HG02943 (cell line): ENCODE measurements around the gene LCE3A.
"Not testable (repeated sequence)": the region's sequence is repeated elsewhere in the genome, so short reads cannot be mapped to it uniquely, and the experiment has no call there.

Source experiments
- ATAC-seq: cut with Tn5 transposase; IDR thresholded peaks from one replicate; pipeline ENCODE4 v1.9.1; 2021; ENCODE audit warnings: mild to moderate bottlenecking, low read depth, moderate library complexity; ENCODE audit not compliant: unreplicated experiment

LCE3A gene, protein sequence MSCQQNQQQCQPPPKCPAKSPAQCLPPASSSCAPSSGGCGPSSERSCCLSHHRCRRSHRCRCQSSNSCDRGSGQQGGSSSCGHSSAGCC

GRCh38 chr1:152622803-152623202, at the start of gene LCE3A:
Gene LCE3A, minus strand, starts transcription at chr1:152623103. Its CDS starts 0 bp downstream, at chr1:152623103.
- ATAC-seq: no peak

- no peak for ATAC-seq
These were observed 44.7 kb upstream of the LCE3A start for GRCh38 chr1:152667648-152668047.

GRCh38 chr1:152666171-152666570, 43.3 kb upstream of the LCE3A start:
- ATAC-seq: not testable (repeated sequence)

- no peak for ATAC-seq
These were observed 40.2 kb upstream of the LCE3A start, which contains the start of gene LCE2D for GRCh38 chr1:152663098-152663497. Gene LCE2D, plus strand, starts transcription at chr1:152663380. Its CDS starts 726 bp downstream, at chr1:152664106.

DNA sequence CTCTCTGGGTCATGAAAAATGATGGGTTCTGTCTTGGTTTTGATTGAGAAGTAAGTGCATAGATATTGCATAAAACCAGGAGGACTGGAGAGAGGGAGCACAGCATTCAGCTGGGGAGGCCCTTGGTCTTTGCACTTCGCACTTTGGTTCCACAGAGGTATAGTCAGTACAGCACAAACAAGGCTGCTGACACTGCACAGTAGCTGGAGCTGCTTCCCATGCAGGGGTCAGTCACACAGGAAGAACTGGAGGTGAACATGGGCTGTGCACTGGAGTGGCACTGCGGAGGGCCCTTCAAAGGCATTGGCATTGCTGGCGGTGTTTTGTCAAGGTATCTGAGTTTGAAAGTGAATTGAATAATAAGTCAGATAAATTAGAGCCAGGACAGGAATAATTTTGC, 35.7 kb upstream of the LCE3A start:
- no peak for ATAC-seq

- no peak for ATAC-seq
These were observed 34.8 kb upstream of the LCE3A start for GRCh38 chr1:152657677-152658076.

DNA sequence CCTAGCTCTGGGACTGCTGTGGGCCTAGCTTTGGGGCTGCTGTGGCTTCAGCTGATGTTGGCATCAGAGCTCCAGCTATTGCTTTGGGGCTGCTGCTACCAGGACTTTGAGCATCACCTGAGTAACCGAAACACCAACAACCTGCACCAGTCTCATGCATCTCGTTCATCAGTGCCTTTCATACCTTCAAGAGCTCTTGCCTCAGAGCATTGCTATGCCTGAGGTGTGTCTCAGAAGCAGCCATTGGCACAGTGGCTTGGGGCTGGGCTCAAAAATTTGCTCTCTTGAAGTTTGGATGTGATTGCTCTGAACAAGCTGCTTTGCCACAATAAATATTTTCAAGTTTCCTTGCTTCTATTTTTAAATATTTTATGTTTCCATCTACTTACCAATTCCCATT, 33.6 kb upstream of the LCE3A start:
- no peak for ATAC-seq

DNA sequence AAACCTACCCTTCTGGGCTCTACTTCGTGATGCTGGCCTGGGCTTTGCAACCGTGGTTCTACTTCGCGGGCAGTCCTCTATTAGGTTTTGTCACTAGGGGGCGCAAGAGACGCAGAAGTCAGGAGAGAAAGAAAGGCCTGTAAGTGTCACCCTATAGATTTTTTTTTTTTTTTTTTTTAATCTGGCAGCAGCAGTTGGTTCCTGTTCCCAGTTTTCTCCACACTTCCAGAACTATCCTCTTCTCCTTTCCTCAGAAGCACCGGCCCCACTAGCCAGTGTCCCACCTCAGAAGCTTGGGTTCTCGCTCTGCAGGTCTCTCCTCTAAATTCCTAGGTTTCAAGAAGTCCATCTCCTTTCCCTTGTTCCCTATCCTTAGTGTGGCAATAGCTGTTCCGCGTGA, 31.2 kb upstream of the LCE3A start:
- no peak for ATAC-seq

GRCh38 chr1:152646656-152647055, 23.8 kb upstream of the LCE3A start:
- ATAC-seq: no peak

GRCh38 chr1:152645146-152645545, 22.2 kb upstream of the LCE3A start:
- no peak for ATAC-seq

DNA sequence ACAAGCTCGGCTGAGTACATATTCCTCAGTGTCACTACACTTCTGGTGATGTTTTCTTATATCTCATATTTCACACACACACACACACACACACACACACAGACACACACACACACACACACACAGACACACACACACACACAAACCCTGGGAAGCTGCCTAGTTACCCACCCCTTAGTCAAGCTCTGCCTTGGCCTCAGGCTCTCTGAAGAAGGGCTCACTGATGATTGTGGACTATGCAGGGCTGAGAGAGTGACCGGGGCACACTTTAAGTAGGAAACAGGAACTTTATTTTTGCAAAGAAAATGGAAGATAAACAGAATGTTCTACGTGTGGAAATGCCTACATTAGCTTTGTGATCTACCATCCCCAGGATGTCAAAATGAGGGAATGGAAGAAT, 21.0 kb upstream of the LCE3A start:
- no peak for ATAC-seq

DNA sequence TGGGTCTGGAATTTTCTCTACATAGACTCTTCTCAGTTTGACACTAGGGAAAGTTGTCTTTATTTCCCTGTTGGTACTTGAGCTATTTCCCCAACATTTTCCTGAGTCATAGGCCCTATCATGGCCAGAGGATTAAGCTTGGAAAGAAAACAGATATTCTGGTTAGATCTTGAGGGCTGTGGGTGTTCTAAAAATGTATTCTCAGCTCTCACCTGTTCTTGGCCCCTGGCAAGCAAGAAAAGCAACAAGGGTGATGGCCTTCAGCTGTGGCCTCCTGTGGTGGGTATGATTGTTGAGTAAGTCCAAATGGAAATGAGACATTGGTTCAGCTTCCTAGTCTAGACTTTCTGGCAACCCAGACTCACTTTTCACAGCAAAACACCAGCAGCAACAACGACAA, 17.4 kb upstream of the LCE3A start:
- no peak for ATAC-seq

GRCh38 chr1:152630596-152630995, 7.7 kb upstream of the LCE3A start:
- no peak for ATAC-seq

DNA sequence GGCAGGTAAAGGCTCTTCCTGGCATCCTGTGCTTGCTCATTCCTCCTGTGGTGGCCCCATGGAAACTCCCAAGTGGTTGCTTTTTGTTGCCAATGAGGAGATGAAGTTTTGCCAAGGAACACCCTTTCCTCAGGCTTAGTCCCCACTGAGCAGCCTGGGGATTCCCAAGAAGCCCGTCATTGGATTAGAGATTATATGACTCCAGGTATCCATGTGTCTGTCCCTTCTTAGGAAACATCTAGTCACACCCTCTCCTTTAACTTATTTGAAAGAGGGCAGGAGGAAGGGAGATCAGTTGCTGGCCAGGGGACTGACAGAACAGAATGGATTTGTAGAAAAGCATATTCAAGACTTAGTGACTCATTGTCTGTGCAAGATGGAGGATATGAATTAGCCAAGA, 3.8 kb upstream of the LCE3A start:
- no peak for ATAC-seq

DNA sequence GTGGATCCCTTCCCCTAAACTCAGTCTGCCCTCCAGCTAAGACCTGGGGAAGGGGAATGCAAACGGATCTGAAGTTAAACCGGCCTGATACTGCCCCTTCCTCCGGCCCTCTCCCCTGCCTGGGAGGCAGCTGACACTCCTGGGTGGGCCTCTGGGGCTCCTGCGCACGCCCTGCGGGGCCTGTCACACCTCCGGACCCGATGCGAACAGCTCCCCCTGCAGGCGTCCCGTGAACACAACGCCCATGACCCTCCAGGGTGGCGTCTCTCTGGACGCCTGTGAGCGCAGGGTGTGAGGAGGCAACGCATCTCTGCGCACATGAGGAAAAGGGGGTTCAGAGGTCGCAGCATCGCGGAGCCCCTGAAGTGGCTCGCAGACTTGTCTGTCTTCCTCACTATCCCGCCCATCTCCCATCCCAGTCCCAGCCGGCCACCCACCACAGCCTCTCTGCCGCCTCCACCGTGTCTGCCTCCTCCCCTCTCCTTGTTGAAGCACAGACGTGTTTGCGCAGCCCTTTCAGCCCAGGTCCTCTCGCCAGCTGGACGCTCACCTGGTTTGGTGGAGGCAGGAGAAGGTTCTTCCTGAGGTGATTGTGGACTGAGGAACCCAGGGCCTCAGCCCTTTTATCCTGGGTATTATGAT, 421 bp upstream of the LCE3A start:
- ATAC-seq: no peak

GRCh38 chr1:152621993-152622392, 910 bp downstream of the LCE3A start:
- no peak for ATAC-seq

DNA sequence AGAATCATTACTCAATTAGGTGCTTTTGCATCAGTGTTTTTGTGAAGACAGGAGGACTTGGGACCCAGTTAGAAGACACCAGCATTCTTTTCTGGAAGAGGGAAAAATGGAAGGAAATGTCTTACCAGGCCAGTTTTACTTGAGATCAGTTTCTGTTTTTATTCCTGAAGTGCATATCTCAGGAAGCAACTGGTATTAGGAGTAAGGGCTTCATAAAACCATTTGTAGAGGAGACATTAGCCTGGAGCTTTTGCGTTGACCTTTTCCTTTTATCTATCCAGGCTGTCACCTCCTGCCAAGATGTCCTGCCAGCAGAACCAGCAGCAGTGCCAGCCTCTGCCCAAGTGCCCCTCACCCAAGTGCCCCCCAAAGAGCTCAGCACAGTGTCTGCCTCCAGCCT, 9.4 kb downstream of the LCE3A start, which contains the start of gene LCE3B:
Gene LCE3B, plus strand, starts transcription at position 301 of the 400 bp plus-strand sequence. Its CDS starts 0 bp downstream, at position 301.
- no peak for ATAC-seq

GRCh38 chr1:152599934-152600333, 23.0 kb downstream of the LCE3A start, which contains the start of gene LCE3C:
Gene LCE3C, plus strand, starts transcription at chr1:152600234. Its CDS starts 498 bp downstream, at chr1:152600732.
- no peak for ATAC-seq

GRCh38 chr1:152596986-152597385, 25.9 kb downstream of the LCE3A start:
- ATAC-seq: no peak

GRCh38 chr1:152585586-152585985, 37.3 kb downstream of the LCE3A start:
- ATAC-seq: no peak

- ATAC-seq: no peak
These were observed 40.3 kb downstream of the LCE3A start for GRCh38 chr1:152582647-152583046.

- no peak for ATAC-seq
These were observed 42.5 kb downstream of the LCE3A start, which contains the start of gene LCE3D for GRCh38 chr1:152580433-152580832. Gene LCE3D, minus strand, starts transcription at chr1:152580516. Its CDS starts 580 bp downstream, at chr1:152579936.
